Right lobe of liver (tissue), 6 donors: Measurements from ENCODE around the gene SORL1. TPM values are rescaled to one million over a fixed set of nuclear protein-coding genes. Genes with fewer than 3 reads are reported as not detected.

Experiments
- ATAC-seq, 4 donors: fragments of 200-7000 bp; cut with Tn5 transposase; one replicate each; pipeline ENCODE4 v1.9.1; 2020; ENCODE audit warnings: mild to moderate bottlenecking in 4 of 4, moderate library complexity in 4 of 4
- DNase-seq, 3 donors: peaks; one replicate each; pipeline ENCODE4 v3.0.0-alpha.2; 2020
- H3K27ac ChIP-seq, 3 donors: fragments of 200-600 bp; one replicate each; pipeline ENCODE4 v1.8.0; 2022
- H3K27me3 ChIP-seq, 2 donors: fragments of 200-600 bp; one replicate each; pipeline ENCODE4 v1.8.0; 2022
- H3K36me3 ChIP-seq, 4 donors: fragments of 200-600 bp; sonication (generic) in 1 of 4; one replicate each; pipeline versions ENCODE4 v1.5.1 to v1.8.0; 2017 to 2022; ENCODE audit warnings: control low read depth in 1 of 4
- H3K4me1 ChIP-seq, 4 donors: fragments of 200-600 bp; sonication (generic) in 1 of 4; one replicate each; pipeline versions ENCODE4 v1.5.1 to v1.8.0; 2017 to 2022; ENCODE audit warnings: control low read depth in 1 of 4
- H3K4me3 ChIP-seq, 3 donors: fragments of 200-600 bp; one replicate each; pipeline ENCODE4 v1.8.0; 2022
- H3K9me3 ChIP-seq, 4 donors: fragments of 200-600 bp; sonication (generic) in 1 of 4; one replicate each; pipeline versions ENCODE4 v1.5.1 to v1.8.0; 2017 to 2022; ENCODE audit warnings: control low read depth in 1 of 4
- CTCF ChIP-seq, 4 donors: fragments of 200-600 bp in 3 of 4; fragments of 450-650 bp in 1 of 4; IDR thresholded peaks; one replicate each; pipeline versions ENCODE4 v1.5.1 to v1.8.0; 2016 to 2022; ENCODE audit warnings: antibody characterized with exemption in 4 of 4, mild to moderate bottlenecking in 2 of 4
- POLR2A ChIP-seq: fragments of 450-650 bp; IDR thresholded peaks from one replicate; pipeline ENCODE4 v1.6.1; 2017; ENCODE audit warnings: antibody characterized with exemption, mild to moderate bottlenecking
- WGBS: methylation state at CpG from one replicate; pipeline ENCODE4 v1.1.6; 2018; ENCODE audit warnings: low coverage, low lambda C conversion rate; ENCODE audit not compliant: insufficient coverage; ENCODE audit errors: missing lambda C conversion rate; 5-methylcytosine and 5-hydroxymethylcytosine counted together
- intact Hi-C, 2 donors: fragments of 100-400 bp; cut with DNase I; formaldehyde crosslinking; loops; one replicate each; pipeline versions ENCODE4 v1.11.2 to v1.14.1; 2022
- total RNA-seq, 6 experiments: library from RNA; depleted of rRNA in 2 of 6; stranded (reverse); fragments of >200 nt in 2 of 6; fragmentation: NEBNext Ultra II Directional in 3 of 6; extraction: Animal tissue kit (Norgen Biotek cat#: 25700) in 3 of 6; gene quantifications; one replicate each; pipeline versions ENCODE4 v1.1.0 to v1.2.4, GENCODE V29; 2016 to 2023
- donor health status: DM: no; HTN: yes; CAD: no.
- donor health status: DM: no; HTN: no; CAD: no.
- donor health status: DM: no; HTN: no; CAD: no.
- donor health status: DM: no; HTN: yes; CAD: no.
- donor health status: DM: no; HTN: yes; CAD: no.

The SORL1 gene
- total RNA-seq, 6 experiments from 2014 or later, result 45.2 to 137 (median 73.8) TPM

- no peak for TF ChIP-seq POLR2A
- no peak for TF ChIP-seq CTCF (IDR thresholded peaks at IDR 0.05)
- ATAC-seq, result no peak
- DNase-seq, result no peak
- Histone ChIP-seq H3K9me3 (no peaks in the 10 kb centered on the region), H3K4me1 (peaks cover 0 to 5% (median 0%) of the 10 kb centered on the region in 4 donors), H3K36me3 (no peaks in the 10 kb centered on the region), H3K27ac (no peak overlapping the region), H3K4me3 (no peak overlapping the region), H3K27me3 (no peaks in the 10 kb centered on the region)
- WGBS, result 73% methylated on average over 4 of the region's 4 CpGs
- intact Hi-C loops, result no loop called here
These were observed 20.1 kb upstream of the SORL1 start for GRCh38 chr11:121431820-121432526.

GRCh38 chr11:121435132-121435531 is 17.0 kb upstream of the SORL1 start:
- H3K27me3 ChIP-seq, result no peaks in the 10 kb centered on the region
- H3K36me3 ChIP-seq, result no peaks in the 10 kb centered on the region
- intact Hi-C loops, result no loop called here
- TF ChIP-seq CTCF (IDR thresholded peaks at IDR 0.05) (no peak), POLR2A (no peak)
- DNase-seq (no peak), ATAC-seq (no peak)
- no peak overlapping the region for H3K27ac ChIP-seq
- no peaks in the 10 kb centered on the region for H3K9me3 ChIP-seq
- 68% methylated on average over 3 of the region's 4 CpGs for WGBS
- peaks cover 0 to 12% (median 0%) of the 10 kb centered on the region in 4 donors for H3K4me1 ChIP-seq
- no peak overlapping the region for H3K4me3 ChIP-seq

- TF ChIP-seq CTCF (IDR thresholded peaks at IDR 0.05) (no peak), POLR2A (no peak)
- Histone ChIP-seq H3K36me3 (no peaks in the 10 kb centered on the region), H3K4me1 (peaks cover 0 to 12% (median 0%) of the 10 kb centered on the region in 4 donors), H3K27me3 (no peaks in the 10 kb centered on the region), H3K27ac (no peak overlapping the region), H3K4me3 (no peak overlapping the region), H3K9me3 (no peaks in the 10 kb centered on the region)
- ATAC-seq (peak in 3 of 4 donors; percentile 31 to 44 (median 31)), DNase-seq (no peak)
- 81% methylated on average over 3 of the region's 3 CpGs for WGBS
- intact Hi-C loops, result no loop called here
These were observed 16.3 kb upstream of the SORL1 start for GRCh38 chr11:121435551-121436511.

GRCh38 chr11:121437018-121437685 is 15.0 kb upstream of the SORL1 start:
- DNase-seq, result no peak
- no peaks in the 10 kb centered on the region for H3K9me3 ChIP-seq

More at GRCh38 chr11:121437018-121437685, 15.0 kb upstream of the SORL1 start:
- H3K36me3 ChIP-seq, result no peaks in the 10 kb centered on the region
- H3K4me1 ChIP-seq, result peaks cover 0 to 12% (median 0%) of the 10 kb centered on the region in 4 donors
- TF ChIP-seq CTCF (IDR thresholded peaks at IDR 0.05), result no peak
- TF ChIP-seq POLR2A, result no peak
- ATAC-seq, result peak; percentile 65 to 84 (median 78)
- no peaks in the 10 kb centered on the region for H3K27me3 ChIP-seq
- peak overlapping the region in 1 of 3 donors; percentile 6 for H3K27ac ChIP-seq
- intact Hi-C loops, result no loop called here
- no peak overlapping the region for H3K4me3 ChIP-seq
